GM18507 (cell line): Measurements from ENCODE around the gene BRD3.
"Not testable (repeated sequence)": the region's sequence is repeated elsewhere in the genome, so short reads cannot be mapped to it uniquely, and the experiment has no call there.

Experiments
- DNase-seq: peaks from one replicate; pipeline ENCODE4 v3.0.0; 2011; ENCODE audit warnings: low read depth; ENCODE audit not compliant: insufficient read length; ENCODE audit errors: extremely low spot score
- FAIRE-seq: peaks from 2 replicates; lab custom pipeline; 2011; peaks lifted over from hg19 to GRCh38; lab: Jason Lieb, UNC

The BRD3 gene

DNA sequence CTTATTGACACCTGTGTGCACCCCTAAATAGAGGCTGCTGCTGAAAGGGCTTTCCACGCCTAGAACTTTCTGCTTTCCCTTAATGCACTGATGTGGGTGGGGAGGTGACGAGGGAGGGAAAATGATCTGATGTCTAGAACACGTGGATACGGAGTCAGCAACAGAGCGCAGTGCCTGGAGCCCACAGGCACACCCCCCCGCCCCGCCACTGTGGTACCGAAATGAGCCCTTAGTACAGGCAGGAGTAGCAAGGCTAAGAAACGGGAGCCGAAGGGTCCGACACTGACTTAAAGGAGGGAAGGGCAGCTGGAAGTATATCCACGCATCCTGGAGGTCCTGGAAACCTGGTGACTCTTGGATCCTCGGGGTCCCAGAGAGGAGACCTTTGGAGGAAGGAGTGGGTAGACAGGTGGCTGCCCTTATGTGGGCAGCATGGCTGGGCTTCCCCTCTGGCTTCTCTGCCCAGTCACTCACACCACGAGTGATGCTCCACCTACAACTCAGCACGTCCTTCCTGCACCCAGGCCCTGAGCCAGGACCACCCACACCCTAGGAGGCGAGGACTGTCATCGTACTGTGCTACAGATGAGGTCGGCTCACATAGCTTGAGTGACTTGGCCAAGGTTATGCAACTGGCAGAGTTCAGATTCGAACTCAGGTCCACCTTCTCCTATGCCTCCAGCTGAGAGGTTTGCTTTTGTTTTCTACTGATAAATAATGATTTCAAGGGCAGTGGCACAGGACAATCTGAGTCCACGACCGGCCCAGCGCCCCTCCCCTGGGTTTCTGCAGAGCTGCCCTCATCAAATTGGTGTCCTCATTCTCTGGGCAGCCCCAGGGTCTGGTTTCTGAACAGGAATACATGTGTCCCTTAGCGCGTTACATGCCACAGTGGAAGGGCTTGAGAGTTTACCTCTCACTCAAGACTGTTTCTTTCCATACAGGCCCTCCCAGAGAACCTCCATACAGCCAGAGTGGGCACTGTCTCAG is 71.0 kb downstream of the BRD3 start:
- FAIRE-seq (no peak), DNase-seq (no peak)

- FAIRE-seq (no peak), DNase-seq (no peak)
Observed at GRCh38 chr9:133995012-133995896, 72.6 kb downstream of the BRD3 start.

GRCh38 chr9:133994353-133995011 is 73.3 kb downstream of the BRD3 start:
- DNase-seq = peak; percentile 70
- FAIRE-seq = peak; percentile 85

DNA sequence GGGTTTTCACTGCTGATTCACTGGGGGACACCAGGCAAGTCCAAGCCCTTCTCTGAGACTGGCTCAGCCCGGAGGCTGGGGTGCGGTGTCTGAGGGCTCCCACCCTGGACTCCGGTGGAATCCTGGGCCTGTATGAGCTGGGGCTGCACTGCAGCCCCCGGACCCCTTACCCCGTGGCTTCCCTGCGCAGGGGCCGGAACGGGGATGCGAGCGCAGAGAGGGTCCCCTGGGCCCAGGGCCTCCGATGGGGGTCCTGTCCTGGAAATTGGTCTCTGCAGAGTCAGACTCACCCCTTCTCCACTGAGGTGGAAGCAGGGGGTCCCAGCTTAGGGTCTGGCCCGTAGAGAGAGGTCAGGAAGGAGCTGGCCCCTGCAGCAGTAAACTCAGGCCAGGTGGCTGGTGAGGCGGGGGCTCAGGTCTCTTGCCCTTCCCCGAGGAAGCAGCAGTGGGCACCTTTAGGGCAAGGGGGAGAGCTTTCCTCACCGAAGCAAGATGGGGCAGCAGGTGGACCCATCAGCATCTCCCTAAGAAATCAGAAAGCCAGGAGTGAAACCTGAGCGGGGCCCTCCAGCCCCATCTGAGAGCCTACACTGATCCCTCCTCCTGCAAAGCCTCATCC is 74.1 kb downstream of the BRD3 start:
- no peak for FAIRE-seq
- no peak for DNase-seq

- FAIRE-seq (peak; percentile 83), DNase-seq (peak; percentile 64)
Observed at GRCh38 chr9:133992780-133993634, 74.8 kb downstream of the BRD3 start.

GRCh38 chr9:133991964-133992779 is 75.7 kb downstream of the BRD3 start, which contains the start of gene VAV2:
Gene VAV2, minus strand, starts transcription at chr9:133992324. Its CDS starts 46 bp downstream, at chr9:133992278.
- FAIRE-seq = peak; percentile 46
- no peak for DNase-seq

DNA sequence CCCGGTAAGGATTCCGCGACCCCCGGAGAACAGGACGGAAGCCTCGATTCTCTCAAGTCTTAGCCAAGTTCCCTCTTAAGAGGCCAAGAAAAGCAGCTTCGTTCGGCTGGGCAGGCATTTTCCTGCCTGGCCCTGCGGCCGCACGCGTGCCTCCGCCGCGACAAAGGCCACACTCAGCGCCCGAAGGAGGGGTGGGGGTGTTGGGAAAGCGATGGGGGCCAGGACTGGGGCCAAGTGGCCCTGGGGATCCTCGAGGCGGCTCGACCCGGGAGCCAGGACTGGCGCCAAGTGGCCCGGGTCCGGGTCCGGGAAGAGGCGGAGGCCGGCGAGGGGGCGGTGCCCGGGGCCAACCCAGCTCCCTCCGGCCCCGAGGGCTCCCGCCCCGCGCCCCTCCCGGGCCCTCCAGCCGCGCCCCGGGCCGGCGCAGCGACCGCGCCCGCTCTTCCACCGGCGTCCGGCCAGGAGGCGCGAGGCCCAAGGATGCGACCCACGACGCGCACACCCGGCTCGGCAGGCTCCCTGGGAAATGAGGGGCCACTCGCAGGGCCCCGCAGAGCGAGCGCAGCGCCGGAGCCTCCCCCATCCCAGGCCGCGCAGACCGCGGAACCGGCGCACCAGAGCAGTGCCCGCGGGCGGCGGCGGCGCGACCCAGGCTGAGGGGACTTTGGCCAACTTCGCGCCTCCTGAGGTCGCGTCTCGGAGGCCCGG is 76.5 kb downstream of the BRD3 start:
- no peak for FAIRE-seq
- no peak for DNase-seq

- peak; percentile 35 for FAIRE-seq
- no peak for DNase-seq
Observed at GRCh38 chr9:133990366-133991213, 77.2 kb downstream of the BRD3 start.

DNA sequence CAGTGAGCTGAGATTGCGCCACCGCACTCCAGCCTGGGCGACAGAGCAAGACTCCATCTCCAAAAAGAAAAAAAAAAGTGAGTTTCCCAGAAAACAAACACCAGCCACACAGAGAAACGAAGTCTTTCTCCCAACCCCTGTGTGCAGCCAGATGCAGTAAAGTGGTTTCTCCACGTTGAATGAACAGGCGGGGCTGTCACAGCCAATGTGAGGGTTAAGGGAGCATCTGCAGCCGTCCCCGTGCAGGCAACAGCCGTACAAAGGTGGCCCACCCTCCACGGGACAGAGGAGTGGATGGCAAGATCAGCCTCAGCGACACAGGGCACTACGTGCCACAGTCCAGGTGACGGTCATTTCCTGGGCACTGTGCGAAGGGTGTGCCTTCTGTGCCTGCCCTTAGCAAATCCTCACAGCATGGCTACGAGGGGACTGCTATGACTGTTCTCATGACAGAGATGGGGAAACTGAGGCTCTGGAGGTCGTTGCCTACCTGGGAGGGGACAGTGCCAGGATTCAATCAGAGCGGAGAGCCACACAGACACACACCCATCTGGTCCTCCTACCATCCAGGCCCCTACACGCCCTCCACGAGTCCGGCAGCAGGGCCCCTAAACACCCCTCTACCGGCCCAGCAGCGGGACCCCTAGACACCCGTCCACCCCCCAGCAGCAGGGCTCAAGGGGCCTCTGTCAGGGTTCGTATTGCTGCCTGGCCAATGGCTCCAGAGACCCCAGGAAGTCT is 78.0 kb downstream of the BRD3 start:
- FAIRE-seq = no peak

GRCh38 chr9:133988771-133989170 is 79.1 kb downstream of the BRD3 start:
- DNase-seq, FAIRE-seq: not testable (repeated sequence)

More for the DNA sequence above, 78.0 kb downstream of the BRD3 start:
- DNase-seq = no peak

GRCh38 chr9:133987946-133988665 is 79.7 kb downstream of the BRD3 start:
- FAIRE-seq (no peak), DNase-seq (no peak)

- FAIRE-seq = no peak
Observed at GRCh38 chr9:133987446-133987788, 80.4 kb downstream of the BRD3 start.

DNA sequence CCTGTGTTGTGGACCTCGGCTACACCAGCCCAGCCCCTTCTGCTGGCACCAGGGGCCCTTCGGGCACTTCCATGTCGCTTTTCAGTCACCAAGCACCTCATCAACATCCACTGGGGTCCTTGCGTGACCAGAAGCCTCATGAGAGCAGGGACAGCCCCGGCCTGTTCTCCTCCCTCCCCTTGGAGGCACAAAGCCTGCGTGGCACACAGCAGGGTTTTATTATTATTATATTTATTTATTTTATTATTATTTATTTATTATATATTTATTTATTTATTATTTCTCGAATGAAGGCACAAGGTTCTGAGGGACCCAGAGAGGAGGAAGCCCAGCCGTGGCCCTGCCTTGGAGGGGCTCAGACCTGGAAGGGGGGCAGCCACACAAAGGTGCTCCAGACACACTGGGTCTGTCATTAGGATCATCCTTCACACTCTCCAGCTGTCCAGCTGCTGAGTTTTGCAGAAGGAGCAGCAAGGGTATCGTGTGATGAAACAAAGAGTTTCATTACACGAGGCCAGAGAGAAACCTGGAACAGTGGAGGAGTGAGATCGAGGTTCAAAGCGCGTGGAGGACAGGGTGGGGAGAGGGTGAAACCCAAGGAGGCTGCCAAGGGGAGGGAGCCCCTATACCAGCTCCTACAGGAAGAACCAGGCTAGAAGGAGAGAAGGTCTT is 80.9 kb downstream of the BRD3 start:
- DNase-seq (no peak), FAIRE-seq (no peak)

More at GRCh38 chr9:133987446-133987788, 80.4 kb downstream of the BRD3 start:
- DNase-seq = no peak

DNA sequence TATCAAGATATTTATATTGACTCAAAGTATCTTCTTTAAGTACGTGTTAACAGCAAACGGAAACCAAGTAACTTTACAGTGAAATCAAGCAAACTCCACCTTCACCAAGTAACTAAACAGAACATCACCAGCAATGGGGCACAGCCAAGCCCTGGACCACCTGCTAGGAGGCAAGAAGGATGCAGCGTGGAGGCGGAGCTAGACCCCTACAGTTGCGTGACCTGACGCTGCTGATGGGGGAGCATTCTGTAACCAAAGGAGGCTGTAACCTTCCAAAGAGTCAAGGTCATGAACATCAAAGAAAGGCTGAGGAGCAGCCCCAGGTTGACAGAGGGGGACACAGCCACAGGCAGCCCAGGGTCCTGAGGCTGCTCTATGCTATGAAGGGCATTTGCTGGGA is 81.8 kb downstream of the BRD3 start:
- FAIRE-seq (no peak), DNase-seq (no peak)
